HepG2 (cell line): ENCODE results near the gene NT5DC4. TPM values are rescaled to one million over a fixed set of nuclear protein-coding genes. Genes with fewer than 3 reads are reported as not detected.

Experiments used
- ATAC-seq: fragments of 200-7000 bp; cut with Tn5 transposase; 3 replicates; pipeline ENCODE4 v1.9.1; 2020; ENCODE audit warnings: mild to moderate bottlenecking, moderate library complexity
- BruUV-seq: library from RNA; stranded (reverse); fragments of 400-500 nt; replicated peaks from 2 replicates; lab custom pipeline; 2021; lab: Mats Ljungman, UMichigan
- CTCF ChIA-PET: fragments of 300-600 bp; formaldehyde crosslinking; extraction: SDS; loops from one replicate; lab custom pipeline; 2021; ENCODE audit warnings: low total read pairs, inconsistent platforms, low intra/inter-chr PET ratio; lab: Yijun Ruan, JAX
- POLR2A ChIA-PET: fragments of 350-600 bp; sonication (Branson Sonifier 250); formaldehyde crosslinking; loops from one replicate; lab custom pipeline; 2020; ENCODE audit warnings: antibody characterized with exemption, inconsistent platforms; lab: Yijun Ruan, JAX
- DNase-seq: peaks from one replicate; pipeline ENCODE4 v3.0.0-alpha.2; 2015; ENCODE audit warnings: low spot score
- FAIRE-seq: peaks from 3 replicates; lab custom pipeline; 2011; peaks lifted over from hg19 to GRCh38; lab: Jason Lieb, UNC
- H2AFZ ChIP-seq: one replicate; pipeline ENCODE4 v1.6.1; 2011; ENCODE audit warnings: low read length, inconsistent platforms
- H3K27ac ChIP-seq: fragments of 300-600 bp; 3 replicates; pipeline ENCODE4 v1.8.0; 2011; ENCODE audit warnings: mixed run types, mild to moderate bottlenecking, mixed read lengths, low read length, inconsistent platforms; ENCODE audit not compliant: insufficient read depth; ENCODE audit errors: extremely low read length
- H3K27me3 ChIP-seq, 2 experiments: fragments of 200-600 bp in 1 of 2; 2 replicates in 1 of 2; 3 replicates in 1 of 2; pipeline versions ENCODE4 v1.6.0 to v1.8.0; 2011; ENCODE audit warnings: low read length in 2 of 2, mild to moderate bottlenecking in 2 of 2, moderate library complexity in 2 of 2, inconsistent platforms in 1 of 2; ENCODE audit not compliant: insufficient read depth in 2 of 2, control insufficient read depth in 1 of 2
- H3K36me3 ChIP-seq, 2 experiments: fragments of 200-600 bp in 1 of 2; replicated peaks in 1 of 2; 2 replicates in 1 of 2; 3 replicates in 1 of 2; pipeline versions ENCODE4 v1.5.1 to v1.8.0; 2011; ENCODE audit warnings: low read length in 2 of 2, inconsistent platforms in 1 of 2; ENCODE audit not compliant: insufficient read depth in 2 of 2, control insufficient read depth in 1 of 2
- H3K4me1 ChIP-seq: 2 replicates; pipeline ENCODE4 v1.5.1; 2012; ENCODE audit warnings: low read length, inconsistent platforms; ENCODE audit not compliant: insufficient read depth
- H3K4me2 ChIP-seq: 2 replicates; pipeline ENCODE4 v1.6.0; 2011; ENCODE audit warnings: low read depth, low read length, inconsistent platforms
- H3K4me3 ChIP-seq, 3 experiments: fragments of 200-600 bp in 1 of 3; sonication (generic), shearing (Covaris generic) in 1 of 3; replicated peaks in 1 of 3; 2 replicates each; pipeline ENCODE4 v1.5.1; 2011 to 2016; ENCODE audit warnings: low read length in 3 of 3, inconsistent platforms in 2 of 3, low read depth in 2 of 3, mild to moderate bottlenecking in 2 of 3, control low read depth in 1 of 3, mixed read lengths in 1 of 3; ENCODE audit not compliant: insufficient read depth in 1 of 3
- H3K79me2 ChIP-seq: one replicate; pipeline ENCODE4 v1.6.1; 2011; ENCODE audit warnings: low read length, inconsistent platforms; ENCODE audit not compliant: insufficient read depth
- H3K9ac ChIP-seq: 2 replicates; pipeline ENCODE4 v1.6.0; 2011; ENCODE audit warnings: mild to moderate bottlenecking, low read depth, low read length, inconsistent platforms; ENCODE audit not compliant: insufficient read depth
- H3K9me3 ChIP-seq: 2 replicates; pipeline ENCODE4 v1.5.1; 2012; ENCODE audit warnings: mild to moderate bottlenecking, low read length
- H4K20me1 ChIP-seq: 2 replicates; pipeline ENCODE4 v1.6.0; 2011; ENCODE audit warnings: inconsistent platforms, mild to moderate bottlenecking, low read length, moderate library complexity; ENCODE audit not compliant: insufficient read depth
- HDAC1 ChIP-seq: sonication (generic); formaldehyde crosslinking; IDR thresholded peaks from 2 replicates; pipeline ENCODE4 v1.5.1; 2020; ENCODE audit warnings: mild to moderate bottlenecking, missing genetic modification reagents
- RBAK ChIP-seq: sonication (generic); formaldehyde crosslinking; IDR thresholded peaks from 2 replicates; pipeline ENCODE4 v1.5.1; 2020; ENCODE audit warnings: mild to moderate bottlenecking, missing genetic modification reagents
- RXRA ChIP-seq: sonication (generic); formaldehyde crosslinking; IDR thresholded peaks from 2 replicates; pipeline ENCODE4 v1.5.1; 2020; ENCODE audit warnings: missing genetic modification reagents
- TRIM22 ChIP-seq: fragments of 450-650 bp; IDR thresholded peaks from 2 replicates; pipeline ENCODE4 v1.6.1; 2017
- ZNF556 ChIP-seq: sonication (generic); formaldehyde crosslinking; IDR thresholded peaks from 2 replicates; pipeline ENCODE4 v1.4.0; 2020; ENCODE audit warnings: mild to moderate bottlenecking, missing genetic modification reagents, borderline replicate concordance
- ZNF761 ChIP-seq: sonication (generic); formaldehyde crosslinking; conservative IDR thresholded peaks from 2 replicates; pipeline ENCODE4 v1.4.0; 2020; ENCODE audit warnings: mild to moderate bottlenecking, missing genetic modification reagents
- WGBS: methylation state at CpG from one replicate; pipeline ENCODE4 v1.1.6; 2017; ENCODE audit warnings: low lambda C conversion rate; 5-methylcytosine and 5-hydroxymethylcytosine counted together
- in situ Hi-C: cut with HindIII; loops from 2 replicates; pipeline ENCODE4 v1.10.0; 2017; ENCODE audit warnings: low pct_unique_long_range_greater_than_20kb; ENCODE audit not compliant: extremely low pct_ligation_motif_present
- intact Hi-C: fragments of 100-400 bp; cut with micrococcal nuclease; formaldehyde crosslinking; loops from one replicate; pipeline ENCODE4 v1.10.0; 2022; ENCODE audit not compliant: unreplicated experiment
- polyA plus RNA-seq, 8 experiments: library from polyadenylated mRNA; depleted of rRNA in 3 of 8; stranded (reverse) in 7 of 8; unstranded in 1 of 8; fragments of >200 nt; fragmentation: Illumina TruSeq in 4 of 8; extraction: Trizol in 4 of 8; gene quantifications; 2 replicates each; pipeline versions ENCODE4 v1.2.1 to v1.2.3, GENCODE V29; 2011 to 2016; ENCODE audit warnings: low read depth in 4 of 8, missing spikeins in 1 of 8, mixed read lengths in 1 of 8; ENCODE audit not compliant: insufficient read depth in 1 of 8
- total RNA-seq, 5 experiments: library from RNA; depleted of rRNA; stranded (reverse); fragments of >200 nt; fragmentation: Illumina TruSeq; extraction: Trizol; gene quantifications; 2 replicates each; pipeline ENCODE4 v1.2.3, GENCODE V29; 2016; ENCODE audit warnings: low read depth in 1 of 5

Gene NT5DC4
- total and polyA plus RNA-seq, 2 of the 13 experiments (the other 11 are each of a cell fraction or from before 2014, with no cell fraction given): 0.04 to 4.2 TPM

- WGBS: 21% methylated on average over 8 of the region's 10 CpGs
- intact Hi-C loops: no loop called here
- no peak overlapping the region for H3K4me3 ChIP-seq
Observed at GRCh38 chr2:112708968-112709367, 11.9 kb upstream of the NT5DC4 start.

GRCh38 chr2:112709703-112710102 lies 11.1 kb upstream of the NT5DC4 start:
- Histone ChIP-seq H3K27me3 (peaks cover 2 to 33% of the 10 kb centered on the region in 2 experiments; a peak in 4 of 5 replicates), H3K4me3 (no peak overlapping the region), H3K9ac (no peak overlapping the region), H3K79me2 (no peaks in the 10 kb centered on the region), H3K27ac (no peak overlapping the region), H3K36me3 (no peaks in the 10 kb centered on the region), H2AFZ (no peak overlapping the region), H3K4me2 (no peak overlapping the region), H3K9me3 (no peaks in the 10 kb centered on the region), H4K20me1 (no peaks in the 10 kb centered on the region), H3K4me1 (peaks cover 15% of the 10 kb centered on the region)
- 53% methylated on average over 6 of the region's 6 CpGs for WGBS
- FAIRE-seq: no peak
- CTCF ChIA-PET: no interaction called here
- no peak for TF ChIP-seq ZNF761
- no peak for TF ChIP-seq HDAC1 (CRISPR knock-in tag)
- no peak for TF ChIP-seq RXRA (CRISPR knock-in tag)
- TF ChIP-seq RBAK (CRISPR knock-in tag): no peak
- no peak for TF ChIP-seq ZNF556 (CRISPR knock-in tag)
- POLR2A ChIA-PET: no interaction called here
- no TSS peak for BruUV-seq
- no peak for ATAC-seq
- in situ Hi-C loops (no loop called here), intact Hi-C loops (no loop called here)
- DNase-seq: no peak

More at GRCh38 chr2:112708968-112709367, 11.9 kb upstream of the NT5DC4 start:
- Histone ChIP-seq H3K36me3 (no peaks in the 10 kb centered on the region), H3K4me2 (no peak overlapping the region), H4K20me1 (no peaks in the 10 kb centered on the region), H3K9ac (no peak overlapping the region), H3K27me3 (peaks cover 2 to 33% of the 10 kb centered on the region in 2 experiments; a peak in 4 of 5 replicates), H2AFZ (no peak overlapping the region), H3K27ac (no peak overlapping the region), H3K9me3 (no peaks in the 10 kb centered on the region), H3K4me1 (peaks cover 15% of the 10 kb centered on the region), H3K79me2 (no peaks in the 10 kb centered on the region)
- DNase-seq (no peak), FAIRE-seq (no peak), ATAC-seq (no peak)
- in situ Hi-C loops: no loop called here
- ChIA-PET POLR2A (no interaction called here), CTCF (no interaction called here)
- no peak for TF ChIP-seq TRIM22
- BruUV-seq: no TSS peak
